ENCODE results near the gene HSPA5. TPM values are rescaled to one million over a fixed set of nuclear protein-coding genes. Genes with fewer than 3 reads are reported as not detected.

The HSPA5 gene
- total RNA-seq, 4 donors from 2014 or later, result 53.7 to 88.5 (median 81.5) TPM

GRCh38 chr9:125262294-125262991 lies 21.3 kb upstream of the HSPA5 start:
- Histone ChIP-seq H3K4me1 (peaks cover 0 to 26% (median 5%) of the 10 kb centered on the region in 3 donors), H3K27ac (peak overlapping the region; percentile 49 to 90 (median 80)), H3K36me3 (peaks cover 0 to 12% of the 10 kb centered on the region in 2 donors), H3K4me3 (peak overlapping the region; percentile 96 to 98), H3K9me3 (no peaks in the 10 kb centered on the region), H3K27me3 (peaks cover 8% of the 10 kb centered on the region)
- TF ChIP-seq EP300 (IDR thresholded peaks at IDR 0.05), result no peak
- no peak for TF ChIP-seq POLR2AphosphoS5 (IDR thresholded peaks at IDR 0.05)
- no peak for TF ChIP-seq CTCF (IDR thresholded peaks at IDR 0.05)
- no peak for TF ChIP-seq POLR2A (IDR thresholded peaks at IDR 0.05)
- no peak for ATAC-seq
- WGBS, 2 donors (ENCODE audit: low coverage in 1 of 2), result 18 to 20% methylated on average over 11 of the region's 11 CpGs

DNA sequence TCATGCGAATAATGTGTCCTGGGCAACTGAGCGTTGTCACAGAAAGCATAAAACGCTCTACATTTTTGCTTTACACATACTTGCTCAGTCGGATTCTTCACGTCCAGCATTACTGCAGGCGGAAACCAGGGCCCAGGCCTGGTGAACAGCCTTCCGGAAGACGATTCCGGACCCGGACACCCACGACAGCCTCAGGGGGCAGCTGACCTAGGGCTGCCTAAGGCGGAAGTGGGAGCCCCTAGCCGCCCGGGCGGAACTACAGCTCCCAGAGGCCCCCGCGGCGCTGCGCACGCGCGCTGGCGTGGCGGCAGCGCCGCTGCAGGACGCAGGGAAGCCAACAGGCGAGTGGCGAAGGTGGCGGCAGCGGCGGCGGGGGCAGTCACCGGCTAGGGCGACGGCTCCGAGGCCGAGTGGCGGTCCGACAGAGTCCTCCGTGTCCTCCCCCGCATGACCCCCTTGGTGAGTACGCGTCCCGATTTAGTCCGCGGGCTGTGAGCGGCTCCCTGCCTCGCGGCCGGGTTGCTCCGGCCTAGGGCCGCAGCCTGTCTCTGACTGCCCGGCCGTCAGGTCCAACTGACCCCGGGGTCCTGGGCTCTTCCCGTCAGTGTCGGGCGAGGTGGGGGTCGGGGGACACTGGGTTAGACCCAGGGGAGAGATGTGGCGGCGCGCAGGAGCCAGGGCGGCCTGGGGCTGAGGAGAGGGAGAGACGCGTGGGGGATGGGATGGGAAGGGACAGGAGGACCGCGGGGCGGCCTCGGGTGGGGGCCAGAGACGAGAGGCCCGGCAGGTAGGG lies 20.6 kb upstream of the HSPA5 start, which contains the start of gene GAPVD1:
GAPVD1 (plus strand) TSS at position 326 of the 793 bp plus-strand sequence. CDS start 37,096 bp downstream, outside the sequence.
- Histone ChIP-seq H3K36me3 (peaks cover 0 to 7% of the 10 kb centered on the region in 2 donors), H3K4me3 (peak within 1 kb of the TSS; percentile 96 to 98), H3K4me1 (peaks cover 0 to 26% (median 5%) of the 10 kb centered on the region in 3 donors), H3K27ac (peak within 1 kb of the TSS; percentile 49 to 90 (median 80)), H3K9me3 (no peaks in the 10 kb centered on the region), H3K27me3 (peaks cover 15% of the 10 kb centered on the region)
- TF ChIP-seq POLR2AphosphoS5 (IDR thresholded peaks at IDR 0.05) (peak; percentile 59), POLR2A (IDR thresholded peaks at IDR 0.05) (peak; percentile 46 to 51), EP300 (IDR thresholded peaks at IDR 0.05) (no peak), CTCF (IDR thresholded peaks at IDR 0.05) (peak; percentile 20 to 72 (median 61))
- 1 to 2% methylated on average over 9 to 25 of the region's 72 CpGs for WGBS, 2 donors (ENCODE audit: low coverage in 1 of 2)
- peak; percentile 98 for ATAC-seq

DNA sequence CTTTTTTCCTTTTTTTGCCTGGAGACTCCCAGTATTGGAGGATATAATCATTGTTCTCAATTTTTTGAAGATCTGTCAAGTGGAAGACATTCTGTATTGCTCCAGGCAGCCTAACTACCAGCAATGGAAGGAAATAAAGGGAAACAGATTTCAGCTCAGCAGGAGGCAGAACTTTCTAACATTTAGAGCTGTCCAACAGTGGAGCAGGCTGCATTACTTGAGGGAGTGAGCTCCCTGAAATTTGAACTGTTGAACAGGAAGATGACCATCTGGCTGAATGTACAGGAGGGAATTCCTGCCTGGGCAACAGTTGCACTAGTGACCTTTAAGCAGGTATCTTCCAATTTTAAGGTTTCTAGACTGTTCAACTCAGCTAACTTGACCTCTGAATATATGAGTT lies 19.4 kb upstream of the HSPA5 start:
- H3K4me3 ChIP-seq, result no peak overlapping the region
- no peak overlapping the region for H3K27ac ChIP-seq
- no peaks in the 10 kb centered on the region for H3K9me3 ChIP-seq
- ATAC-seq, result no peak
- H3K27me3 ChIP-seq, result peaks cover 15% of the 10 kb centered on the region
- no peak for TF ChIP-seq EP300 (IDR thresholded peaks at IDR 0.05)
- TF ChIP-seq CTCF (IDR thresholded peaks at IDR 0.05), result no peak
- TF ChIP-seq POLR2A (IDR thresholded peaks at IDR 0.05), result no peak
- TF ChIP-seq POLR2AphosphoS5 (IDR thresholded peaks at IDR 0.05), result no peak
- H3K36me3 ChIP-seq, result peaks cover 0 to 3% of the 10 kb centered on the region in 2 donors
- H3K4me1 ChIP-seq, result peaks cover 0 to 26% (median 5%) of the 10 kb centered on the region in 3 donors

DNA sequence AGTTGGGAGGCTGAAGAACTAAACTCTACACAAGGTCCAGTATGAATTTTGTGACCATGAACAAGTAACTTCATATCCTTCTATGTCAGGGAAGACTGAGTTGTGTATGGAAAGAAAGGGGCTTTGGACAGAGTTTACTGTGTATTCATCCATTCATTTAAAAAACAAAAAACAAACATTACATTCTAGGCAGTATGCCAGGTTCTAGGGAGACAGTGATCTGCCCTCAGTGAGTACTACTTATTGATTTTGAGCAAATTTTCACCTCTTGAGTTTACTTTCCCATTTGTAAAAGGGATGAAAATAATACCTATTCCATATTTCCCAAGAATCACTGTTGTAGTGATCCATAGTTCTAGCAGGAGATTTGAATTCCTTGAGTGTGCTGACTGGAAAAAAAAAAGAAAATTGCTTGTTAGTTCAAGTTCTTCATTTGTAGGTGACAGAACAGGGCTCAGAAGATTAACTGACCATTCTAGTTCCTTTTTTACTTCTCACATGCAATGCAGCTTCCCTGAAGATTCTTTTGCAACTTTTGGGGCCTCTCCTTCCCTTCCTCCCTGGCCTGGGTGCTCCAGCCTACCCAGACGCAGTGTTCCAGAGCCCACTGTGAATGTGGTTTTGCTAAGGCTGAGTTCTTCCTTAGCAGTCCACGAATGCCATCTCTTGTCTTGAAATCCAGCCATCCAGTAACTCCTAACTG lies 17.8 kb upstream of the HSPA5 start:
- no peak for ATAC-seq
- Histone ChIP-seq H3K36me3 (peaks cover 0 to 3% of the 10 kb centered on the region in 2 donors), H3K4me1 (peaks cover 0 to 19% (median 5%) of the 10 kb centered on the region in 3 donors), H3K27ac (no peak overlapping the region), H3K4me3 (no peak overlapping the region), H3K9me3 (no peaks in the 10 kb centered on the region), H3K27me3 (peaks cover 15% of the 10 kb centered on the region)
- WGBS, 2 donors (ENCODE audit: low coverage in 1 of 2), result 38 to 52% methylated on average over 2 of the region's 2 CpGs
- no peak for TF ChIP-seq EP300 (IDR thresholded peaks at IDR 0.05)
- no peak for TF ChIP-seq CTCF (IDR thresholded peaks at IDR 0.05)
- no peak for TF ChIP-seq POLR2AphosphoS5 (IDR thresholded peaks at IDR 0.05)
- TF ChIP-seq POLR2A (IDR thresholded peaks at IDR 0.05), result no peak
